ENCODE results near the gene RPL38.

The RPL38 gene

GRCh38 chr17:74227271-74228080, 24.0 kb downstream of the RPL38 start:
- no peak for DNase-seq

GRCh38 chr17:74228306-74228978, 25.0 kb downstream of the RPL38 start:
- DNase-seq, result no peak

GRCh38 chr17:74230896-74231295, 27.4 kb downstream of the RPL38 start:
- no peak for DNase-seq

- DNase-seq, result no peak
Measured at GRCh38 chr17:74231928-74232907, 28.7 kb downstream of the RPL38 start.

- DNase-seq, result no peak
Measured at GRCh38 chr17:74233937-74234336, 30.5 kb downstream of the RPL38 start.

- no peak for DNase-seq
Measured at GRCh38 chr17:74234486-74234885, 31.0 kb downstream of the RPL38 start.

GRCh38 chr17:74235040-74235581, 31.6 kb downstream of the RPL38 start:
- DNase-seq, result no peak

GRCh38 chr17:74235911-74236371, 32.5 kb downstream of the RPL38 start:
- DNase-seq, result no peak

- DNase-seq, result no peak
Measured at GRCh38 chr17:74237321-74237720, 33.8 kb downstream of the RPL38 start.

- DNase-seq, result no peak
Measured at GRCh38 chr17:74239172-74239571, 35.7 kb downstream of the RPL38 start.

GRCh38 chr17:74240618-74241205, 37.2 kb downstream of the RPL38 start:
- DNase-seq, result no peak

GRCh38 chr17:74241431-74241830, 38.0 kb downstream of the RPL38 start:
- DNase-seq, result no peak

GRCh38 chr17:74241847-74242246, 38.4 kb downstream of the RPL38 start:
- DNase-seq, result no peak

GRCh38 chr17:74243013-74243755, 39.7 kb downstream of the RPL38 start:
- DNase-seq, result no peak

- DNase-seq, result no peak
Measured at GRCh38 chr17:74244128-74244527, 40.6 kb downstream of the RPL38 start.

GRCh38 chr17:74244548-74244947, 41.1 kb downstream of the RPL38 start:
- DNase-seq, result no peak

- DNase-seq, result no peak
Measured at GRCh38 chr17:74245145-74245831, 41.8 kb downstream of the RPL38 start.

- DNase-seq, result no peak
Measured at GRCh38 chr17:74245871-74246270, 42.4 kb downstream of the RPL38 start.

GRCh38 chr17:74249590-74250270, 46.3 kb downstream of the RPL38 start:
- no peak for DNase-seq

GRCh38 chr17:74250324-74250995, 47.0 kb downstream of the RPL38 start:
- no peak for DNase-seq
